Measurements from ENCODE around the gene CALML6. TPM values are rescaled to one million over a fixed set of nuclear protein-coding genes. Genes with fewer than 3 reads are reported as not detected.

Gene CALML6
- total and polyA plus RNA-seq, 2 of the 8 experiments (the other 6 are each of a cell fraction or from before 2014, with no cell fraction given): 0.54 to 1.3 TPM

DNA sequence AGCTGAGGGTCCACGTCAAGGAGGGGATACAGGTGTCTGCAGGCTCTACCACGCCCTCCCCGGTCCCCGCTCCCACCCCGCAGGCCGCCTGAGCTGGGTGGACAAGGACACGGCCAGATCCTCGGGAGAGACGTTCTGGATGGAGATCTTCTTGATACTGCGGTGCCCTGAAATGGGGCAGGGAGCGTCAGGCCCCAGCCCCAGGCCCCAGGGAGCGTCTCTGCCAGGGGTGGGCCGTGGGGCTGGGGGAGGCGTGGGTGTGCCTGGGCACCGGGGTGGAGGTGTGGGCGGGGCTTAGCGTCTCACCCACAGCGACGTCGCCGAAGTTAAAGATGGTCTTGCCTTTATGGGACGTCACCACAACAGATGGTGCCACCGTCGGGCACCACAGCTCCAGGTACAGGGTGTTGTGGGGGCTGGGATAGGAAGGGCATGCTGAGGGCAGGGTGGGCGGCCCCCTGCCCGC is 11.3 kb downstream of the CALML6 start (continued):
- TF ChIP-seq SIN3A (conservative IDR thresholded peaks at IDR 0.05 in 1 of 2, IDR thresholded peaks at IDR 0.05 in 1 of 2; ENCODE audit: low read depth in 1 of 2, low read length in 2 of 2): no peak
- TF ChIP-seq NANOG (IDR thresholded peaks at IDR 0.05; ENCODE audit: insufficient read depth, low read depth, low read length, poor library complexity, severe bottlenecking): no peak
